ENCODE data around the gene C1orf35.
A peak's percentile ranks its signal among the peaks of the same experiment; 100 is the strongest.

The C1orf35 gene

GRCh38 chr1:228102791-228103620 lies at the start of gene C1orf35:
TSS of gene C1orf35 (minus strand) at chr1:228103325. CDS start at chr1:228103227, 98 bp downstream.
- peak; percentile 91 to 94 for DNase-seq

DNA sequence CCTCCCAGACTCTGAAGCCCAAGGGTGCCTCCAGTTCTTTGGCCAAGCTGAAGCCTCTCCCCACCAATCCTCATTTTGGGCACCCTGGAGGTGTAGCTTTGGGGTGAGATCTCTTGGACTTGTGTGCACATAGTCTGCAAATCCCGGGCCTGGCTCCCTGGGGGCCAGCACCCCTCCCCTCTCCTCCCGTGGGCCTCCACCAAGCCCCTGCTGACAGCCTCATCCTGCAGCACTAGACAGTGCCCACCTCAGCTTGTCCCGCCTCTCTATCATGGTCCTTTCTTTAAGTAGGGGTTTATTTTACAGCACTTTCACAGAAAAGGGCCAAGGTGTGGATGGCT lies 49.8 kb upstream of the C1orf35 start:
- DNase-seq = no peak

DNA sequence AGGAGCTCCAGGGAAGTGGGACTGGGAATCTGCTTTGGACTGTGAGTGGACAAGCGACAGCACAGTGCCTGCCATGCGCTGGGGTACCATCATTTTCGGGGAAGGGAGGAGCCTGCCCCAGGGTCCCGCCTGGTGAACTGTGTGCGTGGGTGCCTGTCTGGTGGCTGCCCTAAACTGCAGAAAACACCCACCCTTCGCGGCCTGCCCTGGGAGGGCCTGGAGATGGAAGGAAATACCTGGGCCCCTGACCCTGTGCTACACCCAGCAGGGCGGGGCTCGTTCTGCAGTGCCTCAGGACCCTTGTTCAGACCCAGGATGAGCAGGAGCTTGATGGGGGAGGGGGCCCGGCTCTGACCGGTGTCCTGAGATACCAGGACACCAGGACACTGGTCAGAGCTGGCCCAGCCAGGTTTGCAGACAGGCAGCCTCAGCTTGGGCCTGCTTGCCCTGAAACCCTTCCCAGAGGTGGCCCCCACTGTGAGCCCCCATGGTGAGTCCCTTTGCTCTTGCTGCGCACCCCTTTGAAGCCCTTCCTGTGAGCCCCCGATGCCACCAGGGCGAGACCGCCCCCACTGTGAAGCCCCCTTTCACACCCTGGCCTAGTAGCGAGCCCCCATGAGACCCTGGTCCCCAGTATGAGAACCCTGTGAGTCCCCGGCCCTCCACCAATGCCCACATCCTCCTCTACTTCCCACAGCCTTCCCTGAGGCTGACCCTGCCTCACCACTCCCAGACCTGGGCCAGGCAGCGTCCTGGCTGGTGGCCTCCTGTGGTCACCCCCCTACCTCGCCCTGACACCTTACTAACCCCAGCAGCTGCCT lies 49.2 kb upstream of the C1orf35 start:
- DNase-seq = no peak

- DNase-seq = no peak
Observed at GRCh38 chr1:228151180-228151925, 48.2 kb upstream of the C1orf35 start.

GRCh38 chr1:228150461-228151179 lies 47.5 kb upstream of the C1orf35 start:
- DNase-seq = no peak

DNA sequence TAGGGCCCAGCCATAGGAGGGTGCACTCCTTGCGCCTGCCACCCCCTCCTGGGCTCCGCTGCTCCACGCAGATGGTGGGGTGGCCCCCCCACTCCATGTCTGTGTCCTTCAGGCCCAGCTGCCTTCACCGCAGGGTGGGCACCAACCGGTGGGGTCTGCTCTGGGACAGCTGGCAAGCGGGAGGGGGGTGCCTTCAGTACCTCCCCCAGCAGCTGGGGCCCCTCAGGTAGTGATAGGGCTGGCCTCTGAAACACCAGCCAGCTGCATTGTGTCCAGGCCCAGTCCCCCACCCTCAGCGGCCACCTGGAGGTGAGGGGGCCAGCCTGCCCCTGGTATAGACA lies 47.0 kb upstream of the C1orf35 start:
- DNase-seq = no peak

- no peak for DNase-seq
Observed at GRCh38 chr1:228149406-228150119, 46.4 kb upstream of the C1orf35 start, which contains the start of gene GJC2. TSS of gene GJC2 (plus strand) at chr1:228149930. CDS start at chr1:228157759, 7,829 bp downstream.

DNA sequence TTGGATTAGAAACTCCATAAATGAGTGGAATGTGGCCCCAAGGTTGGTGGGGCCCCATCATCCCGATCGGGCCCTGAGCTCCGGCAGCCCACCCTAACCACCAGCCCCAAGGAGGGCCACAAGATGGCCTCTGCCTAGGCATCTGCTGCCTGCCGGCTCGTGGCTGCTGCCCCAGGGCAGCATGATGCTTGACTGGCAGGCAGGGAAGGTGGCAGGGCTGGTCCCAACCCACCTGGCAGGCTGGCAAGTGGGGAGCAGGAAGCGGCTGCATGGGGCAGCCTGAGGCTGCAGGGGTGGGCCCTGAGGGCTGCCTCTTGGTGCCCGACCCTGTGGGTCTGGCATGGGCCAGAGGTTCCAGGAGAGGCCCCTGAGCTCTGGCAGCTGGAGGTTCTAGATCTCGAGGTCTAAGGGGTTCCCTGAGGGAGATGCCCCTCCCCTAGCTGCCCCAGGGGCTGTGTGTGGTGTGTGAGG lies 45.8 kb upstream of the C1orf35 start:
- no peak for DNase-seq

DNA sequence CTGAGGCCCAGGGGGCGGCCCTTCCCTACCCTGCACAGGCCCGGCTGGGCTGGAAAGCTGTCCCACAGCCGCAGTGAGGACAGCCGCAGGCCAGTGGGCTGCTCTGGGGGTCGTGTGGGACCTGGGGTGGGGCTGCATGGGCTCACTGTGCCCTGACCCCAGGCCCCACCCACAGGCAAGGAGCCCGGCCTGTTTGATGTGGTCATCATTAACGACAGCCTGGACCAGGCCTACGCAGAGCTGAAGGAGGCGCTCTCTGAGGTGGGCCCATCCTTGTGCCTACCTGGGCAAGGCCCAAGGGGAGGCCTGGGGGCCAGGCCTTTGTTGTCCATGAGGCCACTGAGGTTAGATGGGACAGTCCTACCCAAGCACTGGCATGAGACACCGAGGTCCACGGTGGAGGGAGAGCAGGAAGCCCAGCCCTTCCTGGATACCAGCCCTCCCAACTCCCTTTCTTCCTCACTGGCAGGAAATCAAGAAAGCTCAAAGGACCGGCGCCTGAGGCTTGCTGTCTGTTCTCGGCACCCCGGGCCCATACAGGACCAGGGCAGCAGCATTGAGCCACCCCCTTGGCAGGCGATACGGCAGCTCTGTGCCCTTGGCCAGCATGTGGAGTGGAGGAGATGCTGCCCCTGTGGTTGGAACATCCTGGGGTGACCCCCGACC lies 45.2 kb upstream of the C1orf35 start:
- no peak for DNase-seq

- DNase-seq = no peak
Observed at GRCh38 chr1:228147768-228148167, 44.6 kb upstream of the C1orf35 start.

DNA sequence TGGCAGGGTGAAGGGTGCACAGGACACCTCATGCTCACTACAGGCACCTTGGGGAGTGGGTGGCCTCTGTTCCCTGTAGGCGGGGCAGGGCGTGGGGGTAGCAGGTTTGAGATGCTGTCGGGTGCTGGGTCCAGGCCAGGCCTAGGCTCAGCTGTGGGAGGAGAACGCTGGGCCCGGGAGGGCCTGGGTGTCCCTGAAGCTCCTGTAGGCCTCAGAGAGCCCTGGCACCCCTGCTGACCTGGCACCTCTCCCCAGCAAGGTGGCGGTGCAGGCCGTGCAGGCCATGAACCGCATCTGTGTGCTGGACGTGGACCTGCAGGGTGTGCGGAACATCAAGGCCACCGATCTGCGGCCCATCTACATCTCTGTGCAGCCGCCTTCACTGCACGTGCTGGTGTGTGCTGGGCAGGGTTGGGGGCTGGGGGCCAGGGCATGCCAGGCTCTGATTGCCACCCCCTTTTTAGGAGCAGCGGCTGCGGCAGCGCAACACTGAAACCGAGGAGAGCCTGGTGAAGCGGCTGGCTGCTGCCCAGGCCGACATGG lies 44.1 kb upstream of the C1orf35 start:
- no peak for DNase-seq

DNA sequence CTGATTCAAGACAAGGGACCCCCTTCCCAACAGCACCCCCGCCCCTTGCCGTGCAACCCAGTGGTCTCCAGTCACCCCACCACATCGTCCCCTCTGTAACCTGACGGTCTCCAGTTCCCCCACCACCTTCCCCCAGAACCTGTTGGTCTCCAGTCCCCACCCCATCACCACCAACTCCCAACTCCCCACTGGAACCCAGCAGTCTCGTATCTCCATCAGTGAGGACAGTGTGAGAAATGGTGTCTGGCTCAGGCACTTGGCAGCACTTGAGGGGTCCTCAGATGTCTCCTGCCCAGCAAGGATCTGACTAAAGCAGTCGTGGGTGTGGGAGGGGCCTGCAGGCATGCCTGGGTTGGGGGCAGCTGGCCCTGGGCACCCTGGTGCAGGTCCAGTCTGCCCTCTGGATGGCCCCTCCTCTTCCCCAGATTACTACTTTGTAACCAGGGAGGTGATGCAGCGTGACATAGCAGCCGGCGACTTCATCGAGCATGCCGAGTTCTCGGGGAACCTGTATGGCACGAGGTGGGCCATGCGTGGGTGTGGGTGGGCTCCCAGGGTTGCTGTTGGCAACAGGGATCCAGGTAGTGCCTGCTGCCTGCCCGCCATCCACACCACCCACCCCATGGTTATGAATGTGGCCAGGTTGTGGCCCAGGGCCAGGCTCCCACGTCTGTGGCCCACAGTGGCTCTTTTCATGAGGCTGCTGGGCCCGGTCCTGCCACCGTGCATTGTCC lies 43.5 kb upstream of the C1orf35 start:
- no peak for DNase-seq

DNA sequence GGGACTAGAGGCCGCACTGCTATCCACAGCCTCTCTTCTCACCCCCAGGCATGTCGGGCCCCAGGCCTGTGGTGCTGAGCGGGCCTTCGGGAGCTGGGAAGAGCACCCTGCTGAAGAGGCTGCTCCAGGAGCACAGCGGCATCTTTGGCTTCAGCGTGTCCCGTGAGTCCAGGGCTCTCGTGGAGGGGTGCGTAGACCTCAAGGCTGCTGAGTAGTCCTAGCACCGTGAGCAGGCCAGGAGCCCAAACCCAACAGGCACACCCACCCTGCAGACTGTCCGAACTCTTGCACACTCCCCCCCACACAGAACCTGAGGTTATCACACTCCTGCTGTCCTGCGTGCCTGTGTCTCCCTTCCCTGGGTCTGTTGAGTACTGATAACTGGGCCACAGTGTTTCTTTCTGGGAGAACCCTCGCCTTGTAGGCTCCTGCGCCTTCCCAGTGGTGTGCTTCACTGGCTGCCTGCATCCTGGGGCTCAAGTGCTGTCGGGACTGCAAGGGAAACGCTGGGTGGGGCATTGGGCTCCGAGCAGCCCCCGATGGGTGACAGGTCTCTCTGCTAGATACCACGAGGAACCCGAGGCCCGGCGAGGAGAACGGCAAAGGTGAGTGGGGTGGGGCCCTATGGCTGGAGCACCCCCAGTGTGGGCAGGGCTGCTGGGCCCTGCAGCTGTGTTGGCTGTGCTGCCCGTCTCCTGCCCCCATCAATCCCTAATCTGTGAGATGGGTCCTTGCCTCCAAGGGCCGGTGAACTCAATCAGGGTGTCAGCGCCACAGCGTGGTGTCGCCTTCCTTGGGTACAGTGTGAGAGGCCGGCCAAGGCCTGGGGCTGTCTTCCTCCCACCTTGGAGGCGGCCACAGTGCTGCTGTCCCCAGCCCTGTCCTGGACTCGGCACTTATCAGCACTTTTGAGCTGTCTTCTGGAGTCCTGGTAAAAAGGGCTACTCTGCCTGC lies 42.6 kb upstream of the C1orf35 start:
- DNase-seq = no peak

DNA sequence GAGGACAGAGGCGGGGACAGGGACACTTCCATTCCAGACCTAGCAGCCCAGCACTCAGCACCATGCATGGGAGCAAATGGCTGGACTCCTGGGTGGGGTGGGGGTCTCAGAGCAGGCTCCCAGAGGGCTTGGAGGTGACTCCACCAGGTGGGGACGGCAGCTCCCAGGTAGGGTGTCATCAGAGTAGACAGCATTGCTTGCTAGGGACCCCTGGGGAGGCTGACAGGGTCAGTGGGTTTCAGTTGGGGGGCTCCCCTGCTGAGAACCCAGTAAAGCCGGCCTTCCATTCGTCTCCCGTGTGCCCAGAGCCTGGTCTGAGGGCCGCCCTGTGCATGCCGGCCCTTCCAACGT lies 41.8 kb upstream of the C1orf35 start:
- no peak for DNase-seq

DNA sequence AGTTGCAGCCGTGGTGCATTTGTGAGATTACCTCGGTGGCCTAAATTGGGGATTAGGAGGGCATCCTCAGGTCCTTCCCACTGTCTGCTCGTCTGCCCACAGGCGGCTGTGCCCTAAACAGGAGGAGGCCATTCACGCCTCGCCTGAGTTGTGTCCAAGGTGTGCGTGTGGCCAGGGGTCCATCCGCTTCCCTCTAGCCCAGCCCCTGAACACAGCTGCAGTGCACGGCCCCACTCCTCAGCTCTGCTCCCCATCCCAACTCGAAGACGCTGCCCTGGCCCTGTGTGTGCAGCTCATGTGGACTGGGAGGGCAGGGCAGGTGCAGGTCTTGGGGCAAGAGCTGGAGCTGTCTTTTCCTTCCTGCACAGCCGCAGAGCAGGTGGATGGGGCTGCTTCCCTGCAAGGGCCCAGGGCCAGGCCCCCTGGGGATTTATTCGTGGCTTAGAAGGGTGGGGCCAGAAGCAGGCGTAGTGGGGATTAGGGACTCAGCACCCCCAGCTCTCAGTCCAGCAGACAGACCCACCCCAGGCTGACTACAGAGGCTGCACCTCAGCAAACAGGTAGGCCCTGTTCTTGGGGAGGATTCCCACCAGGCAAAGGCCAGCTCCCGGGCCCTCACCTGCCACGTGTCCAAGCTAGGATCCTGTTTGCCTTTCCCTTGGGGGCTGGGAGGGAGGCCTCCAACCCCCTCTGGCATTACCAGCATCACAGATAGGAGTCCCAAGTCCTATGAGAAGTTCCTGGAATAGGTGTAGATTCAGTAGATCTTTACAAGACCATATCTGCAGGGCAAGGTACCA lies 41.3 kb upstream of the C1orf35 start:
- DNase-seq = no peak

GRCh38 chr1:228143480-228144192 lies 40.5 kb upstream of the C1orf35 start:
- no peak for DNase-seq

GRCh38 chr1:228142701-228143136 lies 39.6 kb upstream of the C1orf35 start:
- DNase-seq = no peak
